K562 (cell line): ENCODE measurements around the gene PI4KA. TPM values are rescaled to one million over a fixed set of nuclear protein-coding genes. Genes with fewer than 3 reads are reported as not detected.
A peak's percentile ranks its signal among the peaks of the same experiment; 100 is the strongest.

ENCODE experiments used
- CHCHD3 ChIP-seq: fragments of 250-450 bp; sonication (Bioruptor Pico); IDR thresholded peaks from 2 replicates; pipeline ENCODE4 v2.1.2; 2022; ENCODE audit warnings: mild to moderate bottlenecking
- FOXJ3 ChIP-seq: sonication (generic); formaldehyde crosslinking; IDR thresholded peaks from 2 replicates; pipeline ENCODE4 v1.4.0; 2020; ENCODE audit warnings: mild to moderate bottlenecking, missing genetic modification reagents
- IFI16 ChIP-seq: fragments of 250-450 bp; sonication (Bioruptor Pico); IDR thresholded peaks from 2 replicates; pipeline ENCODE4 v2.1.2; 2022; ENCODE audit warnings: mild to moderate bottlenecking, inconsistent platforms
- MAFK ChIP-seq: IDR thresholded peaks from 2 replicates; pipeline ENCODE4 v1.6.1; 2011; ENCODE audit warnings: low read length, improper control_type of control experiment
- NR2C2 ChIP-seq, 2 experiments: fragments of 200-800 bp in 1 of 2; sonication (Bioruptor generic) in 1 of 2; sonication (generic) in 1 of 2; formaldehyde crosslinking in 1 of 2; IDR thresholded peaks; 2 replicates each; pipeline versions ENCODE4 v1.6.1 to v1.8.0; 2016 to 2022; ENCODE audit warnings: mild to moderate bottlenecking in 1 of 2, missing compliant biosample characterization in 1 of 2, missing genetic modification characterization in 1 of 2, missing genetic modification reagents in 1 of 2
- RCOR1 ChIP-seq, 2 experiments: IDR thresholded peaks; 2 replicates each; pipeline ENCODE4 v1.6.1; 2012; ENCODE audit warnings: low read depth in 2 of 2, low read length in 2 of 2, borderline replicate concordance in 1 of 2, improper control_type of control experiment in 1 of 2
- SRF ChIP-seq, 2 experiments: fragments of 250-450, 450-650 bp in 1 of 2; sonication (Bioruptor Pico) in 1 of 2; sonication (generic) in 1 of 2; formaldehyde crosslinking; IDR thresholded peaks; 2 replicates each; pipeline versions ENCODE4 v1.5.0 to v1.5.1; 2020 to 2022; ENCODE audit warnings: mild to moderate bottlenecking in 1 of 2, missing genetic modification reagents in 1 of 2
- ZC3H11A ChIP-seq: IDR thresholded peaks from 2 replicates; pipeline ENCODE4 v1.6.1; 2012; ENCODE audit warnings: low read depth, low read length, improper control_type of control experiment
- ZNF165 ChIP-seq: fragments of 250-450 bp; sonication (Bioruptor Pico); IDR thresholded peaks from 2 replicates; pipeline ENCODE4 v1.4.0; 2020; ENCODE audit warnings: borderline replicate concordance
- polyA plus RNA-seq, 8 experiments: library from polyadenylated mRNA; depleted of rRNA in 4 of 8; stranded (reverse) in 5 of 8; unstranded in 3 of 8; fragments of >200 nt; fragmentation: Nextera tagmentation in 2 of 8; fragmentation: Illumina TruSeq in 1 of 8; extraction: Ambion mirVana in 2 of 8; extraction: Trizol in 1 of 8; gene quantifications; 2 replicates each; pipeline versions ENCODE4 v1.2.1 to v1.2.3, GENCODE V29; 2011 to 2014; ENCODE audit warnings: inconsistent platforms in 1 of 8, missing spikeins in 1 of 8
- total RNA-seq, 7 experiments: library from RNA; depleted of rRNA in 6 of 7; stranded (reverse); fragments of >200 nt in 6 of 7; fragmentation: Illumina TruSeq in 2 of 7; extraction: Trizol in 2 of 7; gene quantifications; 2 replicates each; pipeline versions ENCODE4 v1.2.1 to v1.2.3, GENCODE V29; 2011 to 2021; ENCODE audit warnings: low replicate concordance in 1 of 7
- TF ChIP-seq, protein P1 (sequence below): fragments of 200-600 bp; sonication (generic); IDR thresholded peaks from one replicate; pipeline ENCODE4 v1.6.1; 2012; ENCODE audit warnings: mild to moderate bottlenecking, low read depth, low read length, inconsistent platforms

Gene PI4KA
- total and polyA plus RNA-seq, 9 of the 15 experiments (the other 6 are each of a cell fraction or from before 2014, with no cell fraction given) = 7.3 to 187 (median 84.7) TPM

GRCh38 chr22:20776624-20777405, 81.8 kb downstream of the PI4KA start (continued):
- TF ChIP-seq ZNF165 (CRISPR knock-in tag) = no peak
- TF ChIP-seq SRF (CRISPR knock-in tag; IDR thresholded peaks at IDR 0.05) = peak in 1 of 2 experiments; percentile 9; a peak in 1 of 4 replicates
- TF ChIP-seq MAFK = 0 out of 2 replicates have a peak, but pooled peaks have one; percentile 15
- no peak for TF ChIP-seq FOXJ3 (CRISPR knock-in tag)
- TF ChIP-seq, protein P1, sequence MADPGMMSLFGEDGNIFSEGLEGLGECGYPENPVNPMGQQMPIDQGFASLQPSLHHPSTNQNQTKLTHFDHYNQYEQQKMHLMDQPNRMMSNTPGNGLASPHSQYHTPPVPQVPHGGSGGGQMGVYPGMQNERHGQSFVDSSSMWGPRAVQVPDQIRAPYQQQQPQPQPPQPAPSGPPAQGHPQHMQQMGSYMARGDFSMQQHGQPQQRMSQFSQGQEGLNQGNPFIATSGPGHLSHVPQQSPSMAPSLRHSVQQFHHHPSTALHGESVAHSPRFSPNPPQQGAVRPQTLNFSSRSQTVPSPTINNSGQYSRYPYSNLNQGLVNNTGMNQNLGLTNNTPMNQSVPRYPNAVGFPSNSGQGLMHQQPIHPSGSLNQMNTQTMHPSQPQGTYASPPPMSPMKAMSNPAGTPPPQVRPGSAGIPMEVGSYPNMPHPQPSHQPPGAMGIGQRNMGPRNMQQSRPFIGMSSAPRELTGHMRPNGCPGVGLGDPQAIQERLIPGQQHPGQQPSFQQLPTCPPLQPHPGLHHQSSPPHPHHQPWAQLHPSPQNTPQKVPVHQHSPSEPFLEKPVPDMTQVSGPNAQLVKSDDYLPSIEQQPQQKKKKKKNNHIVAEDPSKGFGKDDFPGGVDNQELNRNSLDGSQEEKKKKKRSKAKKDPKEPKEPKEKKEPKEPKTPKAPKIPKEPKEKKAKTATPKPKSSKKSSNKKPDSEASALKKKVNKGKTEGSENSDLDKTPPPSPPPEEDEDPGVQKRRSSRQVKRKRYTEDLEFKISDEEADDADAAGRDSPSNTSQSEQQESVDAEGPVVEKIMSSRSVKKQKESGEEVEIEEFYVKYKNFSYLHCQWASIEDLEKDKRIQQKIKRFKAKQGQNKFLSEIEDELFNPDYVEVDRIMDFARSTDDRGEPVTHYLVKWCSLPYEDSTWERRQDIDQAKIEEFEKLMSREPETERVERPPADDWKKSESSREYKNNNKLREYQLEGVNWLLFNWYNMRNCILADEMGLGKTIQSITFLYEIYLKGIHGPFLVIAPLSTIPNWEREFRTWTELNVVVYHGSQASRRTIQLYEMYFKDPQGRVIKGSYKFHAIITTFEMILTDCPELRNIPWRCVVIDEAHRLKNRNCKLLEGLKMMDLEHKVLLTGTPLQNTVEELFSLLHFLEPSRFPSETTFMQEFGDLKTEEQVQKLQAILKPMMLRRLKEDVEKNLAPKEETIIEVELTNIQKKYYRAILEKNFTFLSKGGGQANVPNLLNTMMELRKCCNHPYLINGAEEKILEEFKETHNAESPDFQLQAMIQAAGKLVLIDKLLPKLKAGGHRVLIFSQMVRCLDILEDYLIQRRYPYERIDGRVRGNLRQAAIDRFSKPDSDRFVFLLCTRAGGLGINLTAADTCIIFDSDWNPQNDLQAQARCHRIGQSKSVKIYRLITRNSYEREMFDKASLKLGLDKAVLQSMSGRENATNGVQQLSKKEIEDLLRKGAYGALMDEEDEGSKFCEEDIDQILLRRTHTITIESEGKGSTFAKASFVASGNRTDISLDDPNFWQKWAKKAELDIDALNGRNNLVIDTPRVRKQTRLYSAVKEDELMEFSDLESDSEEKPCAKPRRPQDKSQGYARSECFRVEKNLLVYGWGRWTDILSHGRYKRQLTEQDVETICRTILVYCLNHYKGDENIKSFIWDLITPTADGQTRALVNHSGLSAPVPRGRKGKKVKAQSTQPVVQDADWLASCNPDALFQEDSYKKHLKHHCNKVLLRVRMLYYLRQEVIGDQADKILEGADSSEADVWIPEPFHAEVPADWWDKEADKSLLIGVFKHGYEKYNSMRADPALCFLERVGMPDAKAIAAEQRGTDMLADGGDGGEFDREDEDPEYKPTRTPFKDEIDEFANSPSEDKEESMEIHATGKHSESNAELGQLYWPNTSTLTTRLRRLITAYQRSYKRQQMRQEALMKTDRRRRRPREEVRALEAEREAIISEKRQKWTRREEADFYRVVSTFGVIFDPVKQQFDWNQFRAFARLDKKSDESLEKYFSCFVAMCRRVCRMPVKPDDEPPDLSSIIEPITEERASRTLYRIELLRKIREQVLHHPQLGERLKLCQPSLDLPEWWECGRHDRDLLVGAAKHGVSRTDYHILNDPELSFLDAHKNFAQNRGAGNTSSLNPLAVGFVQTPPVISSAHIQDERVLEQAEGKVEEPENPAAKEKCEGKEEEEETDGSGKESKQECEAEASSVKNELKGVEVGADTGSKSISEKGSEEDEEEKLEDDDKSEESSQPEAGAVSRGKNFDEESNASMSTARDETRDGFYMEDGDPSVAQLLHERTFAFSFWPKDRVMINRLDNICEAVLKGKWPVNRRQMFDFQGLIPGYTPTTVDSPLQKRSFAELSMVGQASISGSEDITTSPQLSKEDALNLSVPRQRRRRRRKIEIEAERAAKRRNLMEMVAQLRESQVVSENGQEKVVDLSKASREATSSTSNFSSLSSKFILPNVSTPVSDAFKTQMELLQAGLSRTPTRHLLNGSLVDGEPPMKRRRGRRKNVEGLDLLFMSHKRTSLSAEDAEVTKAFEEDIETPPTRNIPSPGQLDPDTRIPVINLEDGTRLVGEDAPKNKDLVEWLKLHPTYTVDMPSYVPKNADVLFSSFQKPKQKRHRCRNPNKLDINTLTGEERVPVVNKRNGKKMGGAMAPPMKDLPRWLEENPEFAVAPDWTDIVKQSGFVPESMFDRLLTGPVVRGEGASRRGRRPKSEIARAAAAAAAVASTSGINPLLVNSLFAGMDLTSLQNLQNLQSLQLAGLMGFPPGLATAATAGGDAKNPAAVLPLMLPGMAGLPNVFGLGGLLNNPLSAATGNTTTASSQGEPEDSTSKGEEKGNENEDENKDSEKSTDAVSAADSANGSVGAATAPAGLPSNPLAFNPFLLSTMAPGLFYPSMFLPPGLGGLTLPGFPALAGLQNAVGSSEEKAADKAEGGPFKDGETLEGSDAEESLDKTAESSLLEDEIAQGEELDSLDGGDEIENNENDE = peak; percentile 16
- 0 out of 2 replicates have a peak, but pooled peaks have one; percentile 5 for TF ChIP-seq IFI16
- 0 out of 2 replicates have a peak, but pooled peaks have one; percentile 24 for TF ChIP-seq ZC3H11A
- 0 out of 2 replicates have a peak, but pooled peaks have one; percentile 60 for TF ChIP-seq CHCHD3 (CRISPR knock-in tag)
- peak; percentile 41; the same call in 1 of the 2 replicates for TF ChIP-seq NR2C2 (CRISPR knock-in tag; IDR thresholded peaks at IDR 0.05)
- TF ChIP-seq NR2C2 (tag; IDR thresholded peaks at IDR 0.05) = no peak
- TF ChIP-seq RCOR1 (IDR thresholded peaks at IDR 0.05; ENCODE audit: borderline replicate concordance in 1 of 2, low read depth in 2 of 2, low read length in 2 of 2) = peak in 1 of 2 experiments; percentile 44; a peak in 1 of 4 replicates
